ENCODE data around the gene HDHD3.
"Not testable (repeated sequence)": the region's sequence is repeated elsewhere in the genome, so short reads cannot be mapped to it uniquely, and the experiment has no call there.

HDHD3 gene

GRCh38 chr9:113406873-113407511 lies 30.2 kb upstream of the HDHD3 start:
- not testable (repeated sequence) for H2AFZ ChIP-seq (ENCODE audit: low read depth); H3K9ac ChIP-seq; H3K27me3 ChIP-seq (ENCODE audit: insufficient read depth, low read depth); H3K4me3 ChIP-seq (IDR thresholded peaks at IDR 0.05; ENCODE audit: insufficient read depth, low read depth, low read length); H4K20me1 ChIP-seq (ENCODE audit: insufficient read depth); H3K36me3 ChIP-seq (ENCODE audit: insufficient read depth)
- H3K27ac ChIP-seq: peak overlapping the region; percentile 44
- peaks cover 20% of the 10 kb centered on the region for H3K79me2 ChIP-seq (ENCODE audit: insufficient read depth, low read depth)
- peaks cover 36% of the 10 kb centered on the region for H3K4me1 ChIP-seq (ENCODE audit: low read depth, poor library complexity, severe bottlenecking)
- peak overlapping the region; percentile 26; the same call in 1 of the 2 replicates for H3K4me2 ChIP-seq
- TF ChIP-seq CTCF (conservative IDR thresholded peaks at IDR 0.05; ENCODE audit: low read depth, low read length): peak; percentile 66

GRCh38 chr9:113406353-113406752 lies 29.6 kb upstream of the HDHD3 start:
- H3K27ac ChIP-seq: peak overlapping the region; percentile 44
- H3K9ac ChIP-seq; H2AFZ ChIP-seq (ENCODE audit: low read depth); H3K36me3 ChIP-seq (ENCODE audit: insufficient read depth); H3K27me3 ChIP-seq (ENCODE audit: insufficient read depth, low read depth); H3K4me3 ChIP-seq (IDR thresholded peaks at IDR 0.05; ENCODE audit: insufficient read depth, low read depth, low read length); H4K20me1 ChIP-seq (ENCODE audit: insufficient read depth): not testable (repeated sequence)
- H3K4me1 ChIP-seq (ENCODE audit: low read depth, poor library complexity, severe bottlenecking): peaks cover 35% of the 10 kb centered on the region
- H3K4me2 ChIP-seq: peak overlapping the region; percentile 26; the same call in 1 of the 2 replicates
- peaks cover 20% of the 10 kb centered on the region for H3K79me2 ChIP-seq (ENCODE audit: insufficient read depth, low read depth)

GRCh38 chr9:113403646-113404045 lies 26.9 kb upstream of the HDHD3 start:
- Histone ChIP-seq H3K4me1 (ENCODE audit: low read depth, poor library complexity, severe bottlenecking) (peaks cover 40% of the 10 kb centered on the region), H2AFZ (ENCODE audit: low read depth) (no peak overlapping the region), H4K20me1 (ENCODE audit: insufficient read depth) (no peaks in the 10 kb centered on the region), H3K79me2 (ENCODE audit: insufficient read depth, low read depth) (peaks cover 6% of the 10 kb centered on the region), H3K4me2 (no peak overlapping the region), H3K27me3 (ENCODE audit: insufficient read depth, low read depth) (no peaks in the 10 kb centered on the region), H3K4me3 (IDR thresholded peaks at IDR 0.05; ENCODE audit: insufficient read depth, low read depth, low read length) (no peak overlapping the region), H3K9ac (no peak overlapping the region), H3K36me3 (ENCODE audit: insufficient read depth) (peaks cover 3% of the 10 kb centered on the region; the same call in 1 of the 2 replicates), H3K27ac (no peak overlapping the region)
- TF ChIP-seq CTCF (conservative IDR thresholded peaks at IDR 0.05; ENCODE audit: low read depth, low read length): no peak

- TF ChIP-seq CTCF (conservative IDR thresholded peaks at IDR 0.05; ENCODE audit: low read depth, low read length): peak; percentile 86
- Histone ChIP-seq H3K4me3 (IDR thresholded peaks at IDR 0.05; ENCODE audit: insufficient read depth, low read depth, low read length) (no peak within 1 kb of the TSS), H3K79me2 (ENCODE audit: insufficient read depth, low read depth) (no peaks in the 10 kb centered on the region), H3K4me2 (peak within 1 kb of the TSS; percentile 73), H2AFZ (ENCODE audit: low read depth) (peak within 1 kb of the TSS; percentile 74), H3K36me3 (ENCODE audit: insufficient read depth) (no peaks in the 10 kb centered on the region), H3K27ac (no peak within 1 kb of the TSS), H4K20me1 (ENCODE audit: insufficient read depth) (no peaks in the 10 kb centered on the region), H3K4me1 (ENCODE audit: low read depth, poor library complexity, severe bottlenecking) (peaks cover 17% of the 10 kb centered on the region), H3K9ac (peak within 1 kb of the TSS; percentile 14; the same call in 1 of the 2 replicates), H3K27me3 (ENCODE audit: insufficient read depth, low read depth) (no peaks in the 10 kb centered on the region)
These were observed 24.4 kb upstream of the HDHD3 start, which contains the start of gene ALAD for GRCh38 chr9:113401027-113401792. ALAD (minus strand) TSS chr9:113401284; CDS start chr9:113393559, 7,725 bp downstream.

All from KMS-11 (cell line).